Naive B cell (primary cell): ENCODE data around the gene PRKG1. TPM values are rescaled to one million over a fixed set of nuclear protein-coding genes. Genes with fewer than 3 reads are reported as not detected.

Experiments used
- ATAC-seq, 2 donors: fragments of 150-1000 bp; cut with Tn5 transposase; 2 replicates each; pipeline ENCODE4 v1.10.0; 2021; ENCODE audit warnings: low read depth in 2 of 2, mild to moderate bottlenecking in 2 of 2, moderate library complexity in 2 of 2
- DNase-seq: peaks from one replicate; pipeline ENCODE4 v3.0.0; 2022
- H3K27ac Mint-ChIP-seq, 6 donors: one replicate each; pipeline ENCODE4 v1.8.0; 2020 to 2022; ENCODE audit warnings: mild to moderate bottlenecking in 6 of 6, mixed read lengths in 6 of 6, moderate library complexity in 5 of 6, inconsistent platforms in 2 of 6
- H3K27me3 Mint-ChIP-seq, 3 donors: one replicate each; pipeline ENCODE4 v1.8.0; 2021 to 2022; ENCODE audit warnings: mixed read lengths in 3 of 3, mild to moderate bottlenecking in 1 of 3
- H3K36me3 Mint-ChIP-seq, 2 donors: one replicate each; pipeline ENCODE4 v1.8.0; 2020 to 2022; ENCODE audit warnings: mixed read lengths in 2 of 2, inconsistent platforms in 1 of 2, mild to moderate bottlenecking in 1 of 2
- H3K4me1 Mint-ChIP-seq, 3 donors: one replicate each; pipeline ENCODE4 v1.8.0; 2020 to 2022; ENCODE audit warnings: mixed read lengths in 3 of 3, inconsistent platforms in 1 of 3, mild to moderate bottlenecking in 1 of 3, moderate library complexity in 1 of 3
- H3K4me3 Mint-ChIP-seq, 8 donors: one replicate each; pipeline ENCODE4 v1.8.0; 2020 to 2022; ENCODE audit warnings: mild to moderate bottlenecking in 8 of 8, mixed read lengths in 8 of 8, moderate library complexity in 8 of 8, inconsistent platforms in 2 of 8
- H3K9me3 Mint-ChIP-seq, 7 donors: one replicate each; pipeline ENCODE4 v1.8.0; 2020 to 2022; ENCODE audit warnings: mixed read lengths in 7 of 7, mild to moderate bottlenecking in 5 of 7, inconsistent platforms in 2 of 7, moderate library complexity in 1 of 7
- polyA plus RNA-seq, 6 donors: library from polyadenylated mRNA; unstranded; fragments of 300-500 nt; fragmentation: Illumina TruSeq; gene quantifications; one replicate each; pipeline ENCODE4 v1.2.3, GENCODE V29; 2021; ENCODE audit warnings: low read depth in 6 of 6

The PRKG1 gene
- polyA plus RNA-seq, 6 donors from 2014 or later: 0.21 TPM; not detected in 5

GRCh38 chr10:51629934-51630639 is 555.8 kb downstream of the PRKG1 start:
- Mint-ChIP-seq H3K27ac (no peak overlapping the region), H3K27me3 (peaks cover 0 to 3% (median 0%) of the 10 kb centered on the region in 3 donors), H3K36me3 (no peaks in the 10 kb centered on the region), H3K4me3 (no peak overlapping the region), H3K9me3 (peaks cover 0 to 10% (median 0%) of the 10 kb centered on the region in 7 donors), H3K4me1 (no peaks in the 10 kb centered on the region)
- ATAC-seq: no peak
- DNase-seq: no peak

- peak overlapping the region in 1 of 6 donors; percentile 14 for H3K27ac Mint-ChIP-seq
- H3K36me3 Mint-ChIP-seq: no peaks in the 10 kb centered on the region
- peaks cover 0 to 3% (median 0%) of the 10 kb centered on the region in 3 donors for H3K27me3 Mint-ChIP-seq
- peaks cover 0 to 10% (median 0%) of the 10 kb centered on the region in 7 donors for H3K9me3 Mint-ChIP-seq
- H3K4me1 Mint-ChIP-seq: no peaks in the 10 kb centered on the region
- ATAC-seq (no peak), DNase-seq (no peak)
- H3K4me3 Mint-ChIP-seq: no peak overlapping the region
Observed at GRCh38 chr10:51630640-51631005, 556.3 kb downstream of the PRKG1 start.

GRCh38 chr10:51635436-51635835 is 561.1 kb downstream of the PRKG1 start:
- no peaks in the 10 kb centered on the region for H3K4me1 Mint-ChIP-seq
- H3K4me3 Mint-ChIP-seq: no peak overlapping the region
- H3K9me3 Mint-ChIP-seq: peaks cover 0 to 10% (median 0%) of the 10 kb centered on the region in 7 donors
- no peak overlapping the region for H3K27ac Mint-ChIP-seq
- ATAC-seq (no peak), DNase-seq (no peak)
- no peaks in the 10 kb centered on the region for H3K27me3 Mint-ChIP-seq
- H3K36me3 Mint-ChIP-seq: no peaks in the 10 kb centered on the region

GRCh38 chr10:51638211-51638610 is 563.9 kb downstream of the PRKG1 start:
- no peaks in the 10 kb centered on the region for H3K36me3 Mint-ChIP-seq
- H3K4me3 Mint-ChIP-seq: no peak overlapping the region
- H3K27me3 Mint-ChIP-seq: no peaks in the 10 kb centered on the region
- no peak for DNase-seq
- peaks cover 0 to 10% (median 0%) of the 10 kb centered on the region in 7 donors for H3K9me3 Mint-ChIP-seq
- H3K4me1 Mint-ChIP-seq: no peaks in the 10 kb centered on the region
- ATAC-seq: no peak
- H3K27ac Mint-ChIP-seq: no peak overlapping the region

- Mint-ChIP-seq H3K4me3 (no peak overlapping the region), H3K4me1 (no peaks in the 10 kb centered on the region), H3K36me3 (no peaks in the 10 kb centered on the region), H3K9me3 (peaks cover 0 to 10% (median 0%) of the 10 kb centered on the region in 7 donors), H3K27me3 (no peaks in the 10 kb centered on the region), H3K27ac (no peak overlapping the region)
- no peak for ATAC-seq
- no peak for DNase-seq
Observed at GRCh38 chr10:51638737-51639136, 564.5 kb downstream of the PRKG1 start.

GRCh38 chr10:51640120-51640819 is 566.0 kb downstream of the PRKG1 start:
- ATAC-seq: no peak
- Mint-ChIP-seq H3K27me3 (no peaks in the 10 kb centered on the region), H3K4me1 (no peaks in the 10 kb centered on the region)

GRCh38 chr10:51642581-51642980 is 568.3 kb downstream of the PRKG1 start:
- Mint-ChIP-seq H3K36me3 (no peaks in the 10 kb centered on the region), H3K4me3 (no peak overlapping the region), H3K9me3 (peaks cover 0 to 2% (median 0%) of the 10 kb centered on the region in 7 donors), H3K27ac (no peak overlapping the region), H3K27me3 (no peaks in the 10 kb centered on the region), H3K4me1 (no peaks in the 10 kb centered on the region)
- ATAC-seq: no peak
- DNase-seq: no peak

More at GRCh38 chr10:51640120-51640819, 566.0 kb downstream of the PRKG1 start:
- Mint-ChIP-seq H3K36me3 (no peaks in the 10 kb centered on the region), H3K27ac (no peak overlapping the region), H3K4me3 (no peak overlapping the region), H3K9me3 (peaks cover 0 to 5% (median 0%) of the 10 kb centered on the region in 7 donors)
- DNase-seq: no peak

- no peak overlapping the region for H3K4me3 Mint-ChIP-seq
- ATAC-seq (no peak), DNase-seq (no peak)
- no peaks in the 10 kb centered on the region for H3K9me3 Mint-ChIP-seq
- H3K4me1 Mint-ChIP-seq: no peaks in the 10 kb centered on the region
- H3K27me3 Mint-ChIP-seq: no peaks in the 10 kb centered on the region
- H3K27ac Mint-ChIP-seq: no peak overlapping the region
- H3K36me3 Mint-ChIP-seq: no peaks in the 10 kb centered on the region
Observed at GRCh38 chr10:51643734-51644133, 569.4 kb downstream of the PRKG1 start.

GRCh38 chr10:51649064-51649463 is 574.8 kb downstream of the PRKG1 start:
- Mint-ChIP-seq H3K27ac (no peak overlapping the region), H3K36me3 (no peaks in the 10 kb centered on the region), H3K4me3 (no peak overlapping the region), H3K9me3 (no peaks in the 10 kb centered on the region), H3K4me1 (no peaks in the 10 kb centered on the region), H3K27me3 (no peaks in the 10 kb centered on the region)
- DNase-seq (no peak), ATAC-seq (no peak)

GRCh38 chr10:51651063-51651462 is 576.8 kb downstream of the PRKG1 start:
- no peak overlapping the region for H3K27ac Mint-ChIP-seq
- no peak for DNase-seq
- H3K36me3 Mint-ChIP-seq: no peaks in the 10 kb centered on the region
- no peaks in the 10 kb centered on the region for H3K27me3 Mint-ChIP-seq
- H3K4me1 Mint-ChIP-seq: no peaks in the 10 kb centered on the region
- no peak for ATAC-seq
- no peak overlapping the region for H3K4me3 Mint-ChIP-seq
- H3K9me3 Mint-ChIP-seq: no peaks in the 10 kb centered on the region

- Mint-ChIP-seq H3K9me3 (no peaks in the 10 kb centered on the region), H3K27me3 (peaks cover 5 to 7% (median 6%) of the 10 kb centered on the region in 3 donors), H3K4me1 (no peaks in the 10 kb centered on the region), H3K36me3 (no peaks in the 10 kb centered on the region), H3K27ac (no peak overlapping the region), H3K4me3 (no peak overlapping the region)
- no peak for DNase-seq
- no peak for ATAC-seq
Observed at GRCh38 chr10:51653025-51653424, 578.7 kb downstream of the PRKG1 start.

GRCh38 chr10:51654918-51655317 is 580.6 kb downstream of the PRKG1 start:
- no peak for DNase-seq
- no peaks in the 10 kb centered on the region for H3K4me1 Mint-ChIP-seq

GRCh38 chr10:51656503-51656902 is 582.2 kb downstream of the PRKG1 start:
- no peaks in the 10 kb centered on the region for H3K36me3 Mint-ChIP-seq
- H3K4me3 Mint-ChIP-seq: no peak overlapping the region
- H3K4me1 Mint-ChIP-seq: no peaks in the 10 kb centered on the region
- DNase-seq (no peak), ATAC-seq (no peak)
- H3K9me3 Mint-ChIP-seq: no peaks in the 10 kb centered on the region
- peaks cover 5 to 7% (median 6%) of the 10 kb centered on the region in 3 donors for H3K27me3 Mint-ChIP-seq
- H3K27ac Mint-ChIP-seq: no peak overlapping the region

More at GRCh38 chr10:51654918-51655317, 580.6 kb downstream of the PRKG1 start:
- ATAC-seq: no peak
- H3K4me3 Mint-ChIP-seq: no peak overlapping the region
- H3K9me3 Mint-ChIP-seq: no peaks in the 10 kb centered on the region
- H3K36me3 Mint-ChIP-seq: no peaks in the 10 kb centered on the region
- H3K27me3 Mint-ChIP-seq: peaks cover 5 to 7% (median 6%) of the 10 kb centered on the region in 3 donors
- H3K27ac Mint-ChIP-seq: no peak overlapping the region

- no peak overlapping the region for H3K4me3 Mint-ChIP-seq
Observed at GRCh38 chr10:51658000-51658399, 583.7 kb downstream of the PRKG1 start.

More at GRCh38 chr10:51658000-51658399, 583.7 kb downstream of the PRKG1 start:
- no peaks in the 10 kb centered on the region for H3K4me1 Mint-ChIP-seq
- no peak overlapping the region for H3K27ac Mint-ChIP-seq
- no peaks in the 10 kb centered on the region for H3K36me3 Mint-ChIP-seq
- no peak for DNase-seq
- peaks cover 5 to 7% (median 6%) of the 10 kb centered on the region in 3 donors for H3K27me3 Mint-ChIP-seq
- ATAC-seq: no peak
- H3K9me3 Mint-ChIP-seq: no peaks in the 10 kb centered on the region
